ENCODE results near the gene GRM7.

The GRM7 gene

GRCh38 chr3:7682822-7683229, 821.9 kb downstream of the GRM7 start:
- DNase-seq, result no peak

- no peak for DNase-seq
Measured at GRCh38 chr3:7683426-7683825, 822.5 kb downstream of the GRM7 start.

- DNase-seq, result no peak
Measured at GRCh38 chr3:7684182-7684715, 823.3 kb downstream of the GRM7 start.

GRCh38 chr3:7687428-7688147, 826.7 kb downstream of the GRM7 start:
- no peak for DNase-seq

- DNase-seq, result no peak
Measured at GRCh38 chr3:7692866-7693265, 832.0 kb downstream of the GRM7 start.

GRCh38 chr3:7693976-7694375, 833.1 kb downstream of the GRM7 start:
- DNase-seq, result no peak

GRCh38 chr3:7695049-7695448, 834.1 kb downstream of the GRM7 start:
- DNase-seq, result no peak

GRCh38 chr3:7696320-7696719, 835.4 kb downstream of the GRM7 start:
- DNase-seq, result no peak

- no peak for DNase-seq
Measured at GRCh38 chr3:7697548-7697947, 836.6 kb downstream of the GRM7 start.

- no peak for DNase-seq
Measured at GRCh38 chr3:7700539-7700938, 839.6 kb downstream of the GRM7 start.

GRCh38 chr3:7700977-7701376, 840.1 kb downstream of the GRM7 start:
- no peak for DNase-seq

- no peak for DNase-seq
Measured at GRCh38 chr3:7707187-7707586, 846.3 kb downstream of the GRM7 start.

- no peak for DNase-seq
Measured at GRCh38 chr3:7709376-7710082, 848.6 kb downstream of the GRM7 start.

- DNase-seq, result no peak
Measured at GRCh38 chr3:7710284-7710683, 849.4 kb downstream of the GRM7 start.

GRCh38 chr3:7713724-7714123, 852.8 kb downstream of the GRM7 start:
- no peak for DNase-seq

- DNase-seq, result no peak
Measured at GRCh38 chr3:7720649-7721297, 859.9 kb downstream of the GRM7 start.

GRCh38 chr3:7721869-7722268, 861.0 kb downstream of the GRM7 start:
- DNase-seq, result no peak

GRCh38 chr3:7728566-7729519, 867.9 kb downstream of the GRM7 start:
- DNase-seq, result no peak

GRCh38 chr3:7733933-7734332, 873.0 kb downstream of the GRM7 start:
- no peak for DNase-seq

GRCh38 chr3:7734456-7734855, 873.5 kb downstream of the GRM7 start:
- DNase-seq, result no peak

- DNase-seq, result no peak
Measured at GRCh38 chr3:7737263-7737662, 876.3 kb downstream of the GRM7 start.

GRCh38 chr3:7739754-7740153, 878.8 kb downstream of the GRM7 start:
- no peak for DNase-seq

- no peak for DNase-seq
Measured at GRCh38 chr3:7740458-7740857, 879.5 kb downstream of the GRM7 start.
